ENCODE results near the gene ZRANB1.

DNA sequence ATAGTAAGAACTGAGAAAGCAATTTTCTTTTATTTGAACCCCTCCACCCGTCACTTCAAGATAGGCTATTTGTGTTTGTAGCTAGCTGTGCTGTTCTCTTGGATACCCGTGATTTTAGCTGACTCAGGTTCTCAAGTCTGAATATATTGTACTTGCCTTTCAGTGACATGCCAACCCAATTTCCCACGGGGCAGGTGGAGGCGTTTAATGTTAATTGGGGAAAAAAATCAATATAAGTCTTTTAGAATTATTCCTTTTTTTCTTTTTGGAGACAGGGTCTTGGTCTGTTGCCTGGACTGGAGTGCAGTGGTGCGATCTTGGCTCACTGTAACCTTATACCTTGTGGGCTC is 36.4 kb downstream of the ZRANB1 start:
- TF ChIP-seq, protein P1, sequence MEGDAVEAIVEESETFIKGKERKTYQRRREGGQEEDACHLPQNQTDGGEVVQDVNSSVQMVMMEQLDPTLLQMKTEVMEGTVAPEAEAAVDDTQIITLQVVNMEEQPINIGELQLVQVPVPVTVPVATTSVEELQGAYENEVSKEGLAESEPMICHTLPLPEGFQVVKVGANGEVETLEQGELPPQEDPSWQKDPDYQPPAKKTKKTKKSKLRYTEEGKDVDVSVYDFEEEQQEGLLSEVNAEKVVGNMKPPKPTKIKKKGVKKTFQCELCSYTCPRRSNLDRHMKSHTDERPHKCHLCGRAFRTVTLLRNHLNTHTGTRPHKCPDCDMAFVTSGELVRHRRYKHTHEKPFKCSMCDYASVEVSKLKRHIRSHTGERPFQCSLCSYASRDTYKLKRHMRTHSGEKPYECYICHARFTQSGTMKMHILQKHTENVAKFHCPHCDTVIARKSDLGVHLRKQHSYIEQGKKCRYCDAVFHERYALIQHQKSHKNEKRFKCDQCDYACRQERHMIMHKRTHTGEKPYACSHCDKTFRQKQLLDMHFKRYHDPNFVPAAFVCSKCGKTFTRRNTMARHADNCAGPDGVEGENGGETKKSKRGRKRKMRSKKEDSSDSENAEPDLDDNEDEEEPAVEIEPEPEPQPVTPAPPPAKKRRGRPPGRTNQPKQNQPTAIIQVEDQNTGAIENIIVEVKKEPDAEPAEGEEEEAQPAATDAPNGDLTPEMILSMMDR (IDR thresholded peaks at IDR 0.05) = no peak
- no peak for TF ChIP-seq POLR2A (IDR thresholded peaks at IDR 0.05)

All from testis (tissue), 2 donors.